HCT116 (cell line): ENCODE results near the gene ZNF311. TPM values are rescaled to one million over a fixed set of nuclear protein-coding genes. Genes with fewer than 3 reads are reported as not detected.
"Not testable (repeated sequence)": the region's sequence is repeated elsewhere in the genome, so short reads cannot be mapped to it uniquely, and the experiment has no call there.

Experiments used
- ATAC-seq: fragments of 200-7000 bp; cut with Tn5 transposase; 2 replicates; pipeline ENCODE4 v1.9.1; 2020; ENCODE audit warnings: mild to moderate bottlenecking, moderate library complexity
- BruUV-seq: library from RNA; stranded (reverse); fragments of 400-500 nt; replicated peaks from 2 replicates; lab custom pipeline; 2021; lab: Mats Ljungman, UMichigan
- CTCF ChIA-PET: fragments of 300-600 bp; sonication (Branson Sonifier 250); formaldehyde crosslinking; loops from one replicate; lab custom pipeline; 2021; ENCODE audit warnings: antibody characterized with exemption; lab: Charles Lee
- POLR2A ChIA-PET: fragments of 300-600, 350-600 bp; sonication (Branson Sonifier 250); formaldehyde crosslinking; loops from one replicate; lab custom pipeline; 2021; ENCODE audit warnings: antibody characterized with exemption; lab: Charles Lee
- RAD21 ChIA-PET, 2 experiments: fragments of 300-600 bp; sonication (Branson Sonifier 250); formaldehyde crosslinking; loops; one replicate each; lab custom pipeline; 2023; ENCODE audit warnings: low total read pairs in 2 of 2; ENCODE audit not compliant: uncharacterized antibody in 2 of 2, unreplicated experiment in 2 of 2, low non-redundant PET in 1 of 2; lab: Charles Lee
- DNase-seq: peaks from one replicate; pipeline ENCODE4 v3.0.0-alpha.2; 2010; ENCODE audit warnings: low read depth, low spot score
- H2AFZ ChIP-seq: fragments of 200-600 bp; shearing (Covaris generic), sonication (generic); 2 replicates; pipeline ENCODE4 v1.6.1; 2017; ENCODE audit warnings: low read depth, mixed run types, mixed read lengths, antibody characterized with exemption, low read length; ENCODE audit not compliant: poor library complexity, severe bottlenecking
- H3K27ac ChIP-seq: 2 replicates; pipeline ENCODE4 v1.5.1; 2012; ENCODE audit warnings: low read depth, low read length
- H3K27me3 ChIP-seq: fragments of 200-600 bp; sonication (generic); 2 replicates; pipeline ENCODE4 v1.6.1; 2016; ENCODE audit warnings: mixed run types, low read length, mixed read lengths; ENCODE audit not compliant: insufficient read depth
- H3K36me3 ChIP-seq, 2 experiments: fragments of 200-500 bp in 1 of 2; fragments of 200-600 bp in 1 of 2; sonication (Bioruptor generic) in 1 of 2; sonication (generic) in 1 of 2; 2 replicates each; pipeline versions ENCODE4 v1.5.1 to v1.6.1; 2014 to 2016; ENCODE audit warnings: low read length in 2 of 2, inconsistent platforms in 1 of 2, mixed read lengths in 1 of 2, mixed run types in 1 of 2; ENCODE audit not compliant: insufficient read depth in 2 of 2, control insufficient read depth in 1 of 2
- H3K4me1 ChIP-seq, 2 experiments: fragments of 200-600 bp in 1 of 2; sonication (generic) in 1 of 2; 2 replicates each; pipeline versions ENCODE4 v1.5.1 to v1.6.1; 2012 to 2017; ENCODE audit warnings: low read length in 2 of 2, inconsistent platforms in 1 of 2, mild to moderate bottlenecking in 1 of 2, mixed read lengths in 1 of 2, mixed run types in 1 of 2, moderate library complexity in 1 of 2; ENCODE audit not compliant: insufficient read depth in 2 of 2, control insufficient read depth in 1 of 2
- H3K4me2 ChIP-seq: fragments of 200-600 bp; sonication (generic); 2 replicates; pipeline ENCODE4 v1.6.1; 2017; ENCODE audit warnings: mixed run types, low read length, mixed read lengths
- H3K4me3 ChIP-seq, 2 experiments: fragments of 200-600 bp in 1 of 2; sonication (generic) in 1 of 2; replicated peaks in 1 of 2; 2 replicates each; pipeline ENCODE4 v1.5.1; 2011 to 2016; ENCODE audit warnings: low read length in 2 of 2, control low read depth in 1 of 2, low read depth in 1 of 2, mild to moderate bottlenecking in 1 of 2, mixed read lengths in 1 of 2, mixed run types in 1 of 2
- H3K79me2 ChIP-seq: fragments of 200-600 bp; sonication (generic); 2 replicates; pipeline ENCODE4 v1.6.1; 2017; ENCODE audit warnings: mild to moderate bottlenecking, mixed run types, low read length, moderate library complexity, mixed read lengths; ENCODE audit not compliant: insufficient read depth
- H3K9ac ChIP-seq: fragments of 200-600 bp; sonication (generic); 2 replicates; pipeline ENCODE4 v1.6.1; 2016; ENCODE audit warnings: low read length, mixed read lengths
- H3K9me2 ChIP-seq: fragments of 200-600 bp; sonication (generic), shearing (Covaris generic); 2 replicates; pipeline ENCODE4 v1.6.1; 2017; ENCODE audit warnings: mixed run types, mild to moderate bottlenecking, moderate library complexity; ENCODE audit not compliant: insufficient read depth
- H3K9me3 ChIP-seq, 2 experiments: fragments of 200-500 bp in 1 of 2; fragments of 200-600 bp in 1 of 2; sonication (Bioruptor generic) in 1 of 2; sonication (generic) in 1 of 2; 2 replicates each; pipeline ENCODE4 v1.6.1; 2014 to 2017; ENCODE audit warnings: low read length in 2 of 2, mixed read lengths in 2 of 2, inconsistent platforms in 1 of 2, low read depth in 1 of 2, mild to moderate bottlenecking in 1 of 2, mixed run types in 1 of 2, moderate library complexity in 1 of 2; ENCODE audit not compliant: control insufficient read depth in 1 of 2, insufficient read depth in 1 of 2
- H4K20me1 ChIP-seq: fragments of 200-600 bp; sonication (generic), shearing (Covaris generic); 2 replicates; pipeline ENCODE4 v1.6.1; 2017; ENCODE audit warnings: mixed run types, mild to moderate bottlenecking, moderate library complexity; ENCODE audit not compliant: insufficient read depth
- CBX3 ChIP-seq: IDR thresholded peaks from 2 replicates; pipeline ENCODE4 v1.6.1; 2012; ENCODE audit warnings: low read depth
- CEBPB ChIP-seq: IDR thresholded peaks from 2 replicates; pipeline ENCODE4 v1.6.1; 2012; ENCODE audit warnings: low read depth
- POLR2AphosphoS5 ChIP-seq: IDR thresholded peaks from 2 replicates; pipeline ENCODE4 v1.6.1; 2011; ENCODE audit warnings: mild to moderate bottlenecking, low read depth, low read length, moderate library complexity
- SP1 ChIP-seq: IDR thresholded peaks from 2 replicates; pipeline ENCODE4 v1.6.1; 2012; ENCODE audit warnings: low read depth
- SRF ChIP-seq: IDR thresholded peaks from 2 replicates; pipeline ENCODE4 v1.6.1; 2012; ENCODE audit warnings: low read depth
- YY1 ChIP-seq: IDR thresholded peaks from 2 replicates; pipeline ENCODE4 v1.6.1; 2011; ENCODE audit warnings: low read length, low read depth, moderate library complexity, mild to moderate bottlenecking; ENCODE audit not compliant: insufficient replicate concordance; ENCODE audit errors: extremely low read depth
- ZFX ChIP-seq: fragments of 450-650 bp; IDR thresholded peaks from 2 replicates; pipeline ENCODE4 v1.6.1; 2017
- intact Hi-C: fragments of 100-400 bp; cut with micrococcal nuclease; formaldehyde crosslinking; loops from 2 replicates; pipeline ENCODE4 v1.10.0; 2022
- total RNA-seq: library from RNA; stranded (reverse); gene quantifications from one replicate; pipeline ENCODE4 v1.2.1, GENCODE V29; 2021; ENCODE audit not compliant: unreplicated experiment
- TF ChIP-seq, protein P1 (sequence below): IDR thresholded peaks from 2 replicates; pipeline ENCODE4 v1.6.1; 2012; ENCODE audit warnings: low read depth

The ZNF311 gene
- total RNA-seq, 1 experiment from 2014 or later: not detected

DNA sequence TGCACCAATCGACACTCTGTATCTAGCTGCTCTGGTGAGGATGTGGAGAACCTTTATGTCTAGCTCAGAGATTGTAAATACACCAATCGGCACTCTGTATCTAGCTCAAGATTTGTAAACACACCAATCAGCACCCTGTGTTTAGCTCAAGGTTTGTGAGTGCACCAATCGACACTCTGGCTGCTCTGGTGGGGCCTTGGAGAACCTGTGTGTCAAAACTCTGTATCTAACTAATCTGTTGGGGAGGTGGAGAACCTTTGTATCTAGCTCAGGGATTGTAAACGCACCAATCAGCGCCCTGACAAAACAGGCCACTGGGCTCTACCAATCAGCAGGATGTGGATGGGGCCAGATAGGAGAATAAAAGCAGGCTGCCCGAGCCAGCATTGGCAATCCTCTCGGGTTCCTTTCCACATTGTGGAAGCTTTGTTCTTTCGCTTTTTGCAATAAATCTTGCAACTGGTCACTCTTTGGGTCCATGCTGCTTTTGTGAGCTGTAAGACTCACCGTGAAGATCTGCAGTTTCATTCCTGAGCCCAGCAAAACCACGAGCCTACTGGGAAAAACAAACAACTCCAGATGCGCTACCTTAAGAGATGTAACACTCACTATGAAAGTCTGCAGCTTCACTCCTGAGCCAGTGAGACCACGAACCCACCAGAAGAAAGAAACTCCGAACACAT, 46.4 kb downstream of the ZNF311 start:
- CTCF ChIA-PET, H2AFZ ChIP-seq, BruUV-seq: not testable (repeated sequence)

DNA sequence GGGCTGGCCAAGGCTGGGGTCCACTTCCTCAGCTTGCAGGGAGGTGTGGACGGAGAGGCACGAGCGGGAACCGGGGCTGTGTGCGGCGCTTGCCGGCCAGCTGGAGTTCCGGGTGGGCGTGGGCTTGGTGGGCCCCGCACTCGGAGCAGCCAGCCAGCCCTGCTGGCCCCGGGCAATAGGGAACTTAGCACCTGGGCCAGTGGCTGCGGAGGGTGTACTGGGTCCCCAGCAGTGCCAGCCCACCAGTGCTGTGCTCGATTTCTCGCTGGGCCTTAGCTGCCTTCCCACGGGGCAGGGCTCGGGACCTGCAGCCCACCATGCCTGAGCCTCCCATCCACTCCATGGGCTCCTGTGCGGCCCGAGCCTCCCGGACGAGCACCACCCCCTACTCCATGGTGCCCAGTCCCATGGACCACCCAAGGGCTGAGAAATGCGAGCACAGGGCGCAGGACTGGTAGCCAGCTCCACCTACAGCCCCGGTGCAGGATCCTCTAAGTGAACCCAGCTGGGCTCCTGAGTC, 47.3 kb downstream of the ZNF311 start:
- H3K4me1 ChIP-seq, H3K9me2 ChIP-seq, CTCF ChIA-PET, H3K9ac ChIP-seq, H3K27me3 ChIP-seq, ATAC-seq, POLR2A ChIA-PET, DNase-seq, RAD21 ChIA-PET, H3K79me2 ChIP-seq, H3K9me3 ChIP-seq, H3K4me2 ChIP-seq, intact Hi-C loops, H4K20me1 ChIP-seq, BruUV-seq, H3K4me3 ChIP-seq, H2AFZ ChIP-seq, H3K36me3 ChIP-seq, H3K27ac ChIP-seq: not testable (repeated sequence)

More for the DNA sequence above, 46.4 kb downstream of the ZNF311 start:
- H3K9me2 ChIP-seq, intact Hi-C loops, H3K4me2 ChIP-seq, POLR2A ChIA-PET, H3K79me2 ChIP-seq, DNase-seq, ATAC-seq, H3K4me3 ChIP-seq, H3K9ac ChIP-seq, H3K27ac ChIP-seq, H3K9me3 ChIP-seq, H4K20me1 ChIP-seq, H3K36me3 ChIP-seq, RAD21 ChIA-PET, H3K4me1 ChIP-seq, H3K27me3 ChIP-seq: not testable (repeated sequence)

DNA sequence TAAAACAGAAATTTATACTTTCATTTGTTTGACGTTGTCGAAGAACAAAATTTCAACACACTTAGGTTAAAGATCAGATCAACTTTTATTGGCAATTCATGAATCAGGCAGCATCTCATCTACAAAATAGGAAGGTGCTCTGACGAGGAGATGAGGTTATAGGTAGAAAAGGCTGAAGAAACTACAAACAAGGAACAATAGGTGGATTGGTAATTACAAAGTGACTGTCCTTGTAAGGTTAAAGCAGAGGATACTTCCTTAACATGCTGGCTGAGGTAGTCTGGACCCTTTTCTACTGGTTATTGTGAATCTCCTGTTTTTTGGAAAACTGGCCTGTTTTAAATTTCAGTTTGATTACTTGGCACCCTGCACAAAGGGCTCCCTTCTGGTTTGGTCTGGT, 48.8 kb downstream of the ZNF311 start:
- Histone ChIP-seq H3K9ac (no peak overlapping the region), H3K36me3 (no peaks in the 10 kb centered on the region), H3K9me2 (no peaks in the 10 kb centered on the region), H3K4me1 (peaks cover 11 to 19% of the 10 kb centered on the region in 2 experiments; a peak in 3 of 4 replicates), H3K79me2 (no peaks in the 10 kb centered on the region), H3K9me3 (no peaks in the 10 kb centered on the region), H4K20me1 (no peaks in the 10 kb centered on the region), H2AFZ (peak overlapping the region; percentile 35), H3K27me3 (no peaks in the 10 kb centered on the region), H3K4me2 (no peak overlapping the region), H3K4me3 (no peak overlapping the region), H3K27ac (no peak overlapping the region)
- ATAC-seq (no peak), DNase-seq (no peak)
- CTCF ChIA-PET: no interaction called here
- TF ChIP-seq YY1 (no peak), CBX3 (no peak), SRF (no peak), SP1 (no peak), POLR2AphosphoS5 (no peak), CEBPB (no peak), ZFX (no peak)
- TF ChIP-seq, protein P1, sequence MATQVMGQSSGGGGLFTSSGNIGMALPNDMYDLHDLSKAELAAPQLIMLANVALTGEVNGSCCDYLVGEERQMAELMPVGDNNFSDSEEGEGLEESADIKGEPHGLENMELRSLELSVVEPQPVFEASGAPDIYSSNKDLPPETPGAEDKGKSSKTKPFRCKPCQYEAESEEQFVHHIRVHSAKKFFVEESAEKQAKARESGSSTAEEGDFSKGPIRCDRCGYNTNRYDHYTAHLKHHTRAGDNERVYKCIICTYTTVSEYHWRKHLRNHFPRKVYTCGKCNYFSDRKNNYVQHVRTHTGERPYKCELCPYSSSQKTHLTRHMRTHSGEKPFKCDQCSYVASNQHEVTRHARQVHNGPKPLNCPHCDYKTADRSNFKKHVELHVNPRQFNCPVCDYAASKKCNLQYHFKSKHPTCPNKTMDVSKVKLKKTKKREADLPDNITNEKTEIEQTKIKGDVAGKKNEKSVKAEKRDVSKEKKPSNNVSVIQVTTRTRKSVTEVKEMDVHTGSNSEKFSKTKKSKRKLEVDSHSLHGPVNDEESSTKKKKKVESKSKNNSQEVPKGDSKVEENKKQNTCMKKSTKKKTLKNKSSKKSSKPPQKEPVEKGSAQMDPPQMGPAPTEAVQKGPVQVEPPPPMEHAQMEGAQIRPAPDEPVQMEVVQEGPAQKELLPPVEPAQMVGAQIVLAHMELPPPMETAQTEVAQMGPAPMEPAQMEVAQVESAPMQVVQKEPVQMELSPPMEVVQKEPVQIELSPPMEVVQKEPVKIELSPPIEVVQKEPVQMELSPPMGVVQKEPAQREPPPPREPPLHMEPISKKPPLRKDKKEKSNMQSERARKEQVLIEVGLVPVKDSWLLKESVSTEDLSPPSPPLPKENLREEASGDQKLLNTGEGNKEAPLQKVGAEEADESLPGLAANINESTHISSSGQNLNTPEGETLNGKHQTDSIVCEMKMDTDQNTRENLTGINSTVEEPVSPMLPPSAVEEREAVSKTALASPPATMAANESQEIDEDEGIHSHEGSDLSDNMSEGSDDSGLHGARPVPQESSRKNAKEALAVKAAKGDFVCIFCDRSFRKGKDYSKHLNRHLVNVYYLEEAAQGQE: no peak
- POLR2A ChIA-PET: no interaction called here
- no TSS peak for BruUV-seq
- intact Hi-C loops: no loop called here
- RAD21 ChIA-PET: interaction anchor here in 1 of 2 experiments (0.6 kb wide), 1 partner anchor 139 kb away, joined by 10 read pairs; no protein-coding TSS in a partner anchor
